D721Med (cell line): ENCODE data around the gene LDB2.
A peak's percentile ranks its signal among the peaks of the same experiment; 100 is the strongest.
"Not testable (repeated sequence)": the region's sequence is repeated elsewhere in the genome, so short reads cannot be mapped to it uniquely, and the experiment has no call there.

Experiments
- DNase-seq: peaks from one replicate; pipeline ENCODE4 v3.0.0; 2011; ENCODE audit warnings: low spot score; ENCODE audit not compliant: insufficient read length
- FAIRE-seq: peaks from 2 replicates; lab custom pipeline; 2011; peaks lifted over from hg19 to GRCh38; lab: Jason Lieb, UNC
- TF ChIP-seq, protein P1 (sequence below): IDR thresholded peaks from 2 replicates; pipeline ENCODE4 v1.5.1; 2012; ENCODE audit warnings: mild to moderate bottlenecking, control low read depth; ENCODE audit not compliant: insufficient read depth; ENCODE audit errors: missing control alignments

Gene LDB2

GRCh38 chr4:16629274-16629673, 269.2 kb downstream of the LDB2 start:
- TF ChIP-seq, protein P1, sequence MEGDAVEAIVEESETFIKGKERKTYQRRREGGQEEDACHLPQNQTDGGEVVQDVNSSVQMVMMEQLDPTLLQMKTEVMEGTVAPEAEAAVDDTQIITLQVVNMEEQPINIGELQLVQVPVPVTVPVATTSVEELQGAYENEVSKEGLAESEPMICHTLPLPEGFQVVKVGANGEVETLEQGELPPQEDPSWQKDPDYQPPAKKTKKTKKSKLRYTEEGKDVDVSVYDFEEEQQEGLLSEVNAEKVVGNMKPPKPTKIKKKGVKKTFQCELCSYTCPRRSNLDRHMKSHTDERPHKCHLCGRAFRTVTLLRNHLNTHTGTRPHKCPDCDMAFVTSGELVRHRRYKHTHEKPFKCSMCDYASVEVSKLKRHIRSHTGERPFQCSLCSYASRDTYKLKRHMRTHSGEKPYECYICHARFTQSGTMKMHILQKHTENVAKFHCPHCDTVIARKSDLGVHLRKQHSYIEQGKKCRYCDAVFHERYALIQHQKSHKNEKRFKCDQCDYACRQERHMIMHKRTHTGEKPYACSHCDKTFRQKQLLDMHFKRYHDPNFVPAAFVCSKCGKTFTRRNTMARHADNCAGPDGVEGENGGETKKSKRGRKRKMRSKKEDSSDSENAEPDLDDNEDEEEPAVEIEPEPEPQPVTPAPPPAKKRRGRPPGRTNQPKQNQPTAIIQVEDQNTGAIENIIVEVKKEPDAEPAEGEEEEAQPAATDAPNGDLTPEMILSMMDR: peak; percentile 30
- FAIRE-seq, DNase-seq: not testable (repeated sequence)

GRCh38 chr4:16628835-16629234, 269.6 kb downstream of the LDB2 start:
- DNase-seq, FAIRE-seq: not testable (repeated sequence)

- TF ChIP-seq, protein P1: no peak
- FAIRE-seq (no peak), DNase-seq (no peak)
These were observed 270.4 kb downstream of the LDB2 start for GRCh38 chr4:16627999-16628398.

DNA sequence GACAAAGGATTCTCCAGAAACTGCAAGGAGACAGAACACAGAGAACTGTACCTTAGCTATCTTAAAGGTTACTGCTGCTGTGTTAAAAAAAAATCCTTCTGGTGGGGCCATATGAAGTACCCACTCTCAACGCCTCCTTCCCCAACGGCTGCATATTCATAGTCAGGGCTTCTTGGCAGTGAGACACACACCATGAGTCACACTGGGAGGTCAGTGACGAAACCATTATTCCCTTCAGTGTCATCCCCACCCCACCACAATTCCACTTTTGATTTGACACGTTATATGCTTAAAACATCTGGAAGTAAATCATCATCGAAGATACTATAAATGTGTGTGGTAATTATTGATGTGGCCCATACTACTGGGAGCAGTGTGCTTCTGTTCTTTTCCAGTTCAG, 271.5 kb downstream of the LDB2 start:
- TF ChIP-seq, protein P1: no peak
- DNase-seq (no peak), FAIRE-seq (no peak)

GRCh38 chr4:16622826-16623225, 275.6 kb downstream of the LDB2 start:
- TF ChIP-seq, protein P1: no peak
- no peak for DNase-seq
- FAIRE-seq: no peak

GRCh38 chr4:16617435-16617834, 281.0 kb downstream of the LDB2 start:
- FAIRE-seq (no peak), DNase-seq (no peak)
- TF ChIP-seq, protein P1: no peak

- TF ChIP-seq, protein P1: no peak
- DNase-seq: no peak
- FAIRE-seq: no peak
These were observed 281.4 kb downstream of the LDB2 start for GRCh38 chr4:16617011-16617410.
